ENCODE measurements around the gene SPATS2.

The SPATS2 gene

DNA sequence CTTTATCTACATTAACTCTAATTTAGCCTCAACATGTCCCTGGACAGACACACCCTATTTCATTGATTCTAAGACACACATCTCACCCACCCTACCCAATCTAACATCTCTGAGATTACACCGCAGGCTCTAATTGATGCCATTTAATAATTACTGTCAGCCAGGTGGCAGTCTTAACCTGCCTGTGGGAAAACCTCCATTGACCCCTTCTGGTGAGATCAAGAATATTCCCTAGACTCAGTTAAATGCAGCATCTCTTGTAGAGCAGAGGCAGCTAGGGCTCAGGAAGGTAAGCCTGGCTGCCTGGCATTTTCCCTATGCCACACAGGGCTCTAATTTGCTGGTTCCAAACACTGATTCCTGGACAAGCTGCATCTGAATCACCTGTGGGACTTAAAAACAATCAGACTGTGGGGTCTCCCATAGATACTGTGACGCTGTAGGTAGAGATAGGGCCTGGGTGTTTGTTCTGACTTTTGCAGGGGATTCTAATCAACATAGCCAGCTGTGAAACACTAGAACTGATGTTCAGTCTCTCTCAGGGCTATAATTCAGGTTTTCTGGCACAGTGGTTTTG lies 186.3 kb downstream of the SPATS2 start:
- H3K4me3 Mint-ChIP-seq = no peak overlapping the region
- no peak for DNase-seq
- peaks cover 21% of the 10 kb centered on the region for H3K36me3 Mint-ChIP-seq (ENCODE audit: low read depth)
- peaks cover 3% of the 10 kb centered on the region for H3K4me1 Mint-ChIP-seq (ENCODE audit: low read depth)
- no peak overlapping the region for H3K27ac Mint-ChIP-seq
- H3K27me3 Mint-ChIP-seq = peaks cover 3% of the 10 kb centered on the region
- no peaks in the 10 kb centered on the region for H3K9me3 Mint-ChIP-seq

DNA sequence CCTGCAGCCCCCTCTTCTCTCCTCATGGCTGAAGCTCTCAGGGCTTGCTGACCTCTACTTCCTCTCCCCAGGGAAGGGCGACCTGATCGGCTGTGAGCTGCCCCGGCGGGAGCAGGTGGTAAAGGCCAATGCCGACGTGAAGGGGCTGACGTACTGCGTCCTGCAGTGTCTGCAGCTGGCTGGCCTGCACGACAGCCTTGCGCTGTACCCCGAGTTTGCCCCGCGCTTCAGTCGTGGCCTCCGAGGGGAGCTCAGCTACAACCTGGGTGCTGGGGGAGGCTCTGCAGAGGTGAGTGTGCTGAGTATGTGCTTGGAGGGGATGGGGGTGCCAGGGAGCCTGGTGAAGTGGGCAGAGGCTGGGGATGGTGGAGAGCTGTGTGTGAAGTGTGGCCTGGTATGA lies 187.0 kb downstream of the SPATS2 start:
- no peak for DNase-seq
- H3K4me1 Mint-ChIP-seq (ENCODE audit: low read depth) = no peaks in the 10 kb centered on the region
- peaks cover 28% of the 10 kb centered on the region for H3K36me3 Mint-ChIP-seq (ENCODE audit: low read depth)
- H3K27me3 Mint-ChIP-seq = no peaks in the 10 kb centered on the region
- no peak overlapping the region for H3K27ac Mint-ChIP-seq
- H3K9me3 Mint-ChIP-seq = no peaks in the 10 kb centered on the region
- no peak overlapping the region for H3K4me3 Mint-ChIP-seq

DNA sequence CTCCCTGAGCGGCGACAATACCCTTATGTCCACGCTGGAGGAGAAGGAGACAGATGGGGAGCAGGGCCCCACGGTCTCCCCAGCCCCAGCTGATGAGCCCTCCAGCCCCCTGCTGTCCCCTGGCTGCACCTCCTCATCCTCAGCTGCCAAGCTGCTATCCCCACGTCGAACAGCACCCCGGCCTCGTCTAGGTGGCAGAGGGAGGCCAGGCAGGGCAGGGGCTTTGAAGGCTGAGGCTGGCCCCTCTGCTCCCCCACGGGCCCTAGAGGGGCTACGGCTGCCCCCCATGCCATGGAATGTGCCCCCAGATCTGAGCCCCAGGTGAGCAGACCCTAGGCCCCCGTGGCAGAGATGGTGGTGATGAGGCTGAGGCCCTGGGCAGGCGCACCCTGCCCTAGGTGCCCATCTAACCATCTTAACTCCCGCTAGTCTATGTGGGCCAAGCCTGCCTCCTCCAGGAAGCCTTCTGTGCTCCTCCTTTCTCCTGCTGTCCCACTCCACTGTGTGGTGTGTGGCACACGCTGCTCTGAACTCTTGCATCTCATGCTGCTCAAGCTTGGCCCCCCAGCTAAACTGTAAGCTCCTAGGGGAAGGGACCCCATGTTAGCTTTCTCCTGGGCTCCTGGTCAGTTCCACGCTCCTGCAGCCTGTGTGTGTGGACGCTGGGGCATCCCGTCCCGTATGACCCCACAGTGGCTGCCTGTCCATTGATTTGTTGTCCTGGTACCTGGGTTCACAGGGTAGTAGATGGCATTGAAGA lies 188.5 kb downstream of the SPATS2 start:
- H3K27ac Mint-ChIP-seq = no peak overlapping the region

DNA sequence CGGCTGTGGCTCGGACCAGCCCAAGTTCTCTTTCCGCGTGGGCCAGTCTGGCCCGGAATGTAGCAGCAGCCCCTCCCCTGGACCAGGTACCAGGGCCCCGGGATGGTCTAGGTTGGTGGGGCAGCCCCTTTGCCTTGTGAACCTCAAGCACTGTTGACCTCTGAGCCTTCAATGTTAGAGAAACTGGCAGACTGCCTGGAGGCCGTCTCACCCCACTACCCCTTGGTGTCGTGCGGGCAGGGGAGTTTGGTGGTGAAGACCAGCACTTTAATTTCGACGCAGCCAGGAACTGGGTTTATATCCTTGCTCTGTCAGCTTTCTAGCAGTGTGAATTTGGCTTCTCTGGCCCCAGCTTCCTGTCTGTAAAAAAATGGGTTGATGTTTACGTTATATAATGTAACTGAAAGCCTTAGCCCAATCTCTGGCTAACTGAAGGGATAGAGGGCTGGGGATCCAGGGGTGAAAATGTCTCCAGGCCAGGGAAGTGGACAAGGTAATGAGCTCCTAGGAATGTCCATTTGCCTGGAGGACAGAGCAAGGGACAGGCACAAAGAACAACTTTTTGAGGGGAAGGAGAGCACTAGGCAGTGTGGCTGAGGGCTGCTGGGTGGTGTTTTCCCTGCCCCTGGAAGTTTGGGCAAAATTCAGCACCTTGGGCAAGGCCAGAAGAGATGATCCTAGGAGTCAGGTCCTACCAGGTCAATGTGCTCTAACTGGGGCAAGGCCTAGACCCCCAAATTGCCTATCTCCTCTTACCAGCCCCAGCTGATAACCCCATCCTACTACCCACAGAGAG lies 189.3 kb downstream of the SPATS2 start:
- Mint-ChIP-seq H3K9me3 (no peaks in the 10 kb centered on the region), H3K27me3 (no peaks in the 10 kb centered on the region), H3K36me3 (ENCODE audit: low read depth) (peaks cover 51% of the 10 kb centered on the region), H3K4me3 (no peak overlapping the region), H3K27ac (peak overlapping the region; percentile 33), H3K4me1 (ENCODE audit: low read depth) (peaks cover 12% of the 10 kb centered on the region)
- DNase-seq = no peak

More for the DNA sequence above, 188.5 kb downstream of the SPATS2 start:
- Mint-ChIP-seq H3K9me3 (no peaks in the 10 kb centered on the region), H3K36me3 (ENCODE audit: low read depth) (peaks cover 43% of the 10 kb centered on the region), H3K4me1 (ENCODE audit: low read depth) (peaks cover 5% of the 10 kb centered on the region), H3K4me3 (no peak overlapping the region), H3K27me3 (no peaks in the 10 kb centered on the region)
- DNase-seq = no peak

DNA sequence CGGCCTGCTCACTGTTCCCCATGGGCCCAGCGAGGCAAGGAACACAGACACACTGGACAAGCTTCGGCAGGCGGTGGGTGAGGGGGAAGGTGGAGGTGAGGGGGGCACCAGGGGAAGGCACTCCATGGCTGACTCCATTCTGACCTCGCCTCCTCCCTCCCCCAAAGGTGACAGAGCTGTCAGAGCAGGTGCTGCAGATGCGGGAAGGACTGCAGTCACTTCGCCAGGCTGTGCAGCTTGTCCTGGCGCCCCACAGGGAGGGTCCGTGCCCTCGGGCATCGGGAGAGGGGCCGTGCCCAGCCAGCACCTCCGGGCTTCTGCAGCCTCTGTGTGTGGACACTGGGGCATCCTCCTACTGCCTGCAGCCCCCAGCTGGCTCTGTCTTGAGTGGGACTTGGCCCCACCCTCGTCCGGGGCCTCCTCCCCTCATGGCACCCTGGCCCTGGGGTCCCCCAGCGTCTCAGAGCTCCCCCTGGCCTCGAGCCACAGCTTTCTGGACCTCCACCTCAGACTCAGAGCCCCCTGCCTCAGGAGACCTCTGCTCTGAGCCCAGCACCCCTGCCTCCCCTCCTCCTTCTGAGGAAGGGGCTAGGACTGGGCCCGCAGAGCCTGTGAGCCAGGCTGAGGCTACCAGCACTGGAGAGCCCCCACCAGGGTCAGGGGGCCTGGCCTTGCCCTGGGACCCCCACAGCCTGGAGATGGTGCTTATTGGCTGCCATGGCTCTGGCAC lies 190.1 kb downstream of the SPATS2 start:
- peaks cover 59% of the 10 kb centered on the region for H3K36me3 Mint-ChIP-seq (ENCODE audit: low read depth)

DNA sequence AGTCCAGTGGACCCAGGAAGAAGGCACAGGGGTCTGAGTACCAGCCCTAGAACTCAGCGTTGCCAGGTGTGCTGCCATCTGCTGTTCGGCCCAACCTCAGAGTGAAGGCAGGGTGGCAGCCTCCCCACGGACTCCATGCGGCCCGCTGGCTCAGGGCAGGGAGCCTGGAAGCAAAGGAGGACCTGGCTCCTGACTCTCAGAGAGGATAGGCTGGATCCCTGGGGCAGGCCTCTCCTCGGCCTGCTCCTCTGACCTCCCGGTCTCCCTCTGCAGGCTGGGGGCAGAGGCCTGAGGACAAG lies 190.6 kb downstream of the SPATS2 start:
- no peaks in the 10 kb centered on the region for H3K27me3 Mint-ChIP-seq
- no peak for DNase-seq
- H3K9me3 Mint-ChIP-seq = no peaks in the 10 kb centered on the region
- peaks cover 64% of the 10 kb centered on the region for H3K36me3 Mint-ChIP-seq (ENCODE audit: low read depth)
- peaks cover 16% of the 10 kb centered on the region for H3K4me1 Mint-ChIP-seq (ENCODE audit: low read depth)
- H3K4me3 Mint-ChIP-seq = no peak overlapping the region
- no peak overlapping the region for H3K27ac Mint-ChIP-seq

More for the DNA sequence above, 190.1 kb downstream of the SPATS2 start:
- H3K4me1 Mint-ChIP-seq (ENCODE audit: low read depth) = peaks cover 16% of the 10 kb centered on the region
- no peaks in the 10 kb centered on the region for H3K9me3 Mint-ChIP-seq
- no peak overlapping the region for H3K4me3 Mint-ChIP-seq
- no peaks in the 10 kb centered on the region for H3K27me3 Mint-ChIP-seq
- no peak overlapping the region for H3K27ac Mint-ChIP-seq
- no peak for DNase-seq

DNA sequence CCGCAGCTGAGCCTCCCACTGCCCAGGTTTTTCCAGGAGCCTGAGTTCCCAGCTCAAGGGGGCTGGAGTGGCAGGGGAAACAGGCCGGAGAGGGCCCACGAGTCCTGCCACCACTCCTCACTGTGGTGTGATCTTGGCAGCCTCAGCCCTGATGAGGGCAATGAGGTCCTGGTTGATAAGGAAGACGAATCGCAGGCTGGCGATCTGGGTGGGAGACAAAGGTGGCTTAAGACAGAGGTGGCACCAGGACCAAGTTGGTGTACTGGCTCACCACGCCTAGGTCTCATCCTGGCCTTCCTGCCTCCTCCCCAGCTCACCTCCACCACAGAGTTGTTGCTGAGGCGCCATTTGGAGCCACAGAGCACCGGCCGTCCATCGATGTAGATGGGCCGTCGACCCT lies 191.3 kb downstream of the SPATS2 start:
- no peaks in the 10 kb centered on the region for H3K9me3 Mint-ChIP-seq
- no peak overlapping the region for H3K4me3 Mint-ChIP-seq
- DNase-seq = no peak
- peaks cover 16% of the 10 kb centered on the region for H3K4me1 Mint-ChIP-seq (ENCODE audit: low read depth)
- H3K27me3 Mint-ChIP-seq = no peaks in the 10 kb centered on the region
- H3K27ac Mint-ChIP-seq = peak overlapping the region; percentile 75
- H3K36me3 Mint-ChIP-seq (ENCODE audit: low read depth) = peaks cover 70% of the 10 kb centered on the region

DNA sequence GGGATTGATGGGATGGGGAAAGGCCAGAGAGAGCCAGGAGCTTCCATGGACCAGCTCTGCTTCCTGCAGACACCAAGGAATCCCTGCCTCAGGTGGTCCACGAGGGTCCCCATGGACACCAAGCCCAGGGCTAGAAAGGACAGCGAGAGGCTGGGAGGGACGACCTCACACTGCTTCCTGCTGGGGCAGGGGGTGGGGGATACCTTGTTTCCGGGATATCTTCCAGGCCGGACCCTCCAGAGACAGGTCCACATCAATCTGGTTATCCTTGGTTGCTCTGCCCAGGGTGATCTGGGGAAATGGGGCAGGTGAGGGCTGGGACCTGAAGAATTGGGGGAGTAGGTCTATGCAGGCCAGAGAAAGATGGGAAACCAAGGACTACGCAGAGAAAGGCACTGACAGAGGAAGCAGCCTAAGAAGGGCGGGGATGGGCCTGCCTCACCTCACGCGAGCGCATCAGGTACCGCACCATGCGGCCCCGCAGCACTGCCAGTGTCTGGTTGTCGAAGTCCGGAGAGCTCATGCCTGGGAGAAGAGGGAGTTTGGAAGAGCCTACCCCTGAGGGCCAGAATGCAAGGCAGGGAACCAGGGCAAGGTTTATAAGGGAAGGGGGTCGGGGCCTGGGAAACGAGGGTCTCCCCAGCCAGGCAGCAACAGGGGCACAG lies 191.9 kb downstream of the SPATS2 start:
- no peaks in the 10 kb centered on the region for H3K27me3 Mint-ChIP-seq
- DNase-seq = no peak
- peak overlapping the region; percentile 75 for H3K27ac Mint-ChIP-seq
- H3K4me3 Mint-ChIP-seq = no peak overlapping the region
- peaks cover 17% of the 10 kb centered on the region for H3K4me1 Mint-ChIP-seq (ENCODE audit: low read depth)
- no peaks in the 10 kb centered on the region for H3K9me3 Mint-ChIP-seq
- H3K36me3 Mint-ChIP-seq (ENCODE audit: low read depth) = peaks cover 76% of the 10 kb centered on the region

DNA sequence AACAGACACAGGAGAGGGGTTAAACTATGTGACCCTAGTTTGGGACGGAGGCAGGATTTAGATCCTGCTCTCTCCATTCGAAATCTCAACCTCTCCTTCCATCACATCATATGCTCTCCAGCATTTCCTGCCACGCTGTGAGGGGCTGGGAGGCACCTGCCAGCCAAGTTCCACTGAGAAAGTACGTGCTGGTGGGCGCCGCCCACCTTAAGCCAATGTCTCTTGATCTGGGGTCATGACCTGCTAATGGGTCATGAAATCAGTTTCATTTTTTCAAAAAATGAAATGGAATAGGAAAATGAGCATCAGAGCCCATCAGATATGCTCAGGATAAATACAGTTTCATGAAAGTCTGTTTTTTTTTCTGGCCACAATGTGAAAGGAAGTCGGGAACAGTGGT lies 193.4 kb downstream of the SPATS2 start:
- no peak for DNase-seq
- H3K9me3 Mint-ChIP-seq = no peaks in the 10 kb centered on the region
- H3K4me1 Mint-ChIP-seq (ENCODE audit: low read depth) = peaks cover 33% of the 10 kb centered on the region
- H3K27me3 Mint-ChIP-seq = no peaks in the 10 kb centered on the region
- H3K27ac Mint-ChIP-seq = peak overlapping the region; percentile 61
- no peak overlapping the region for H3K4me3 Mint-ChIP-seq
- peaks cover 90% of the 10 kb centered on the region for H3K36me3 Mint-ChIP-seq (ENCODE audit: low read depth)

DNA sequence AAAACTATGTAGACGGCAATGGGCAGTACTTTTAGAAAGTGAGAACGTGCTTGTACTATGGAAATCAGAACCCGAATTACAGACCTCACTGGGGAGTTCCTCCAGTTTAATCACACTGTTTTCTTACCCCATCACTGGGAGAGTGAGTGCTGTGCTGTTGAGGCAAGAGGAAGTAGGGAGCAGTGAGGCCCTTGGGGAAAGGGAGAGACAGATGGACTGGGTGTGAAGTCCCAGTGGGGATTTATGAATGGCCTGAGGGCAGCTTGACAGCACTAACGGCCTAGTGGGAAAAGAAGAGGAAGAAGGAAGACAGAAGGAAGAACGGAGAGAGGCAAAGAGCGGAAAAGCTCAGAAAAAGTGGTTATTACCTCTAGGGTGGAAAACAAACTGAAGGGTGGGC lies 195.0 kb downstream of the SPATS2 start:
- Mint-ChIP-seq H3K4me1 (ENCODE audit: low read depth) (peaks cover 47% of the 10 kb centered on the region), H3K36me3 (ENCODE audit: low read depth) (peaks cover 82% of the 10 kb centered on the region), H3K27me3 (no peaks in the 10 kb centered on the region), H3K9me3 (no peaks in the 10 kb centered on the region), H3K27ac (peak overlapping the region; percentile 12), H3K4me3 (no peak overlapping the region)
- DNase-seq = no peak

DNA sequence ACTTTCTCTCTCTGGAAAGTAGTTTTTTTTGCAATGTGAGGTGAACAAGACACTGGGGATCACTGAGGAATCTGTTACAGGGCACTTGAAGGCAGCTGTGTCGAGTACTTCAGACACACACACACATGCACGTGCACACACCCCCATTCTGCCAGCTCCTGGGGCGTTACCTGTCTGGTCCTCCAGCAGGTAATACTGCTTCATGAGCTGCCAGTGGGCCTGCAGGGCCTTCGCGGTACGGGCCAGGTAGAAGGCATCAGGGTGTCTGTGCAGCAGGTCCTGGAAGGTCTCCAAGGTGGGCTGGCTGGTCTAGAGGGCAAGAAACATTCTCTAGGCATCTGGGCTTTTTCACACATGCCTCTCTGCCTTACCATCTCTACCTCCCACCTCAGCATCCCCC lies 195.6 kb downstream of the SPATS2 start:
- Mint-ChIP-seq H3K27ac (no peak overlapping the region), H3K36me3 (ENCODE audit: low read depth) (peaks cover 87% of the 10 kb centered on the region), H3K4me3 (no peak overlapping the region)

DNA sequence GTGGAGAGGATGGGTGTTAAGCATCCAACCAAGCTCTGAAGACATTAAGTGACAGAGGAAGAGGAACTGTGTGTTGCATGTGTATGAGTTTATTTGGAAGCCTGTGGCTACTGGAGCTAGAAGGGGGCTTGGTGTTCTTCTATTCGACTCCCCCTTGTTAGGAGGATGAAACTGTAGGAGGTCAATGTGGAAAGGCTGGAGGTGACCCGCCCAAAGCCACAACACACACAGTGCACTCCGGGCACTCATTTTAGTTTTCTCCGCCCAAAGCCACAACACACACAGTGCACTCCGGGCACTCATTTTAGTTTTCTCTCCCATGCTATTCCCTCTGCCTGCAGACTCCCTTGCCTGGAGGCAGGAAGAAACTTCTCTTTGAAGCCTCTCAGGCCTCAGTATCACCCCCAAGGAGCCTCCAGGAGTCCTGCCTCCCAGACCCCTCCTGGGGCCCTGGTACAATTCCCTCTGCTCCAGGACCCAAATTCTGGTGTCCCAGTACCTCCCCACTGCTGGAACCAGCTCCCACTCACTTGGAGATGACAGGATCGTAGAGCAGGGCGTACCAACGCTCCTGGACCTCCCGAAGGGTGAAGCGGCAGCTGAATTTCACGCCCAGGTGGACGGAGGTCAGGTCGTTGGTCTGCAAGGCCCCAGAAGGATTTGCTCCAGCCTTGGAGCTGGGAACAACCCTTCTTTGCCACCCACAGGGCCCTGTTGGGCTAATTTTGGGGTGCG lies 196.9 kb downstream of the SPATS2 start:
- Mint-ChIP-seq H3K4me3 (no peak overlapping the region), H3K4me1 (ENCODE audit: low read depth) (peaks cover 53% of the 10 kb centered on the region), H3K9me3 (no peaks in the 10 kb centered on the region), H3K27ac (peak overlapping the region; percentile 17), H3K36me3 (ENCODE audit: low read depth) (peaks cover 86% of the 10 kb centered on the region), H3K27me3 (no peaks in the 10 kb centered on the region)
- DNase-seq = no peak

More for the DNA sequence above, 195.6 kb downstream of the SPATS2 start:
- no peaks in the 10 kb centered on the region for H3K27me3 Mint-ChIP-seq
- no peaks in the 10 kb centered on the region for H3K9me3 Mint-ChIP-seq
- H3K4me1 Mint-ChIP-seq (ENCODE audit: low read depth) = peaks cover 49% of the 10 kb centered on the region
- no peak for DNase-seq

DNA sequence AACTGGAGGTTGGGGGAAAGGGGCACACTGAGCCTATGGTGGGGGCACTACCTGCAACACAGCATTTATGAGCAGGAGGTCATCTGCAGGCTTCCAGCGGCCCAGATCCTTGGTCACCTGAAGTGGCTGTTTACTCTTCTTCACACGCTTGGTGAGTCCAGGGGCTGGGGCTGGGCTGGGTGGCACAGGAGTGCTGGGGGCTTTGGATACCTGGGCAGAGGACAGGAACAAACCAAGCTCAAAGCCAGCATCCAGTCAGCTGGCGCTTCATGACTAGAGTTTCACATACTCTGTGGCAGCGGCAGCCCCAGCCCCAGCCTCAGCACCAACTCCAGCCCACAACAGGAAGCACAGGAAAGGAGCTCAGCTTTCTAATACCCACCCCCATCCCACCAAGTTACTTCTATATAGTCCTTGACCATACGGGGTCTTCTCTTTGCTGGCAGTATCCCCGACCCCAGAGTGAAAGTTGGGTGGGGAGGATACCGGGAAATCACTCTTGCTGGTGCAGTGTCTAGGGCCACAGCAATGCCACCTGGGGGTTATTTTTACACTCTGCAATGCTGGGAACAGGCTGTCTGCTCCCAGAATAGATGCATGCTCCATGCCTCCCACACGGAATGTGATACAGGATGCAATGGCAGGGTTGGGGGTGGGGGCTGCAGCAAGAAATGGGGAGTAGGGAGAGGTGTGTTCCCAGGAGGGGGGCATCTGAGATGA lies 197.6 kb downstream of the SPATS2 start:
- Mint-ChIP-seq H3K27ac (peak overlapping the region; percentile 63), H3K36me3 (ENCODE audit: low read depth) (peaks cover 79% of the 10 kb centered on the region), H3K4me1 (ENCODE audit: low read depth) (peaks cover 53% of the 10 kb centered on the region), H3K4me3 (no peak overlapping the region), H3K9me3 (no peaks in the 10 kb centered on the region), H3K27me3 (no peaks in the 10 kb centered on the region)
- DNase-seq = no peak

Measured in activated T-cell treated with anti-CD3 and anti-CD28 coated beads, Interleukin-2, amount 50 U/mL, for 24 hours (primary cell).